LNCaP clone FGC (cell line): Measurements from ENCODE around the gene UTS2B.

Source experiments
- DNase-seq: peaks from one replicate; pipeline ENCODE4 v3.0.0-alpha.2; 2011; ENCODE audit warnings: low read depth
- H3K4me3 ChIP-seq: 2 replicates; pipeline ENCODE4 v1.5.1; 2011; ENCODE audit warnings: mild to moderate bottlenecking, low read depth, low read length, control low read depth
- CTCF ChIP-seq: IDR thresholded peaks from 2 replicates; pipeline ENCODE4 v1.5.1; 2012; ENCODE audit warnings: mild to moderate bottlenecking; ENCODE audit not compliant: control insufficient read depth, insufficient read depth; ENCODE audit errors: extremely low read depth

The UTS2B gene

GRCh38 chr3:191261304-191261638 lies 69.1 kb downstream of the UTS2B start:
- TF ChIP-seq CTCF, result no peak
- no peak for DNase-seq
- no peak overlapping the region for H3K4me3 ChIP-seq

GRCh38 chr3:191260431-191261303 lies 69.7 kb downstream of the UTS2B start:
- no peak for TF ChIP-seq CTCF
- DNase-seq, result no peak
- no peak overlapping the region for H3K4me3 ChIP-seq

GRCh38 chr3:191259486-191259885 lies 70.8 kb downstream of the UTS2B start:
- no peak overlapping the region for H3K4me3 ChIP-seq
- no peak for TF ChIP-seq CTCF
- DNase-seq, result no peak

GRCh38 chr3:191257286-191257685 lies 73.0 kb downstream of the UTS2B start:
- H3K4me3 ChIP-seq, result no peak overlapping the region
- no peak for DNase-seq
- TF ChIP-seq CTCF, result no peak

- TF ChIP-seq CTCF, result no peak
- no peak for DNase-seq
- H3K4me3 ChIP-seq, result no peak overlapping the region
Measured at GRCh38 chr3:191256405-191256804, 73.9 kb downstream of the UTS2B start.

GRCh38 chr3:191255156-191255555 lies 75.2 kb downstream of the UTS2B start:
- no peak for TF ChIP-seq CTCF
- no peak for DNase-seq
- no peak overlapping the region for H3K4me3 ChIP-seq
